IMR-90 (cell line): ENCODE measurements around the gene AUNIP.

Experiments used
- CEBPB ChIP-seq: IDR thresholded peaks from 2 replicates; pipeline ENCODE4 v1.6.1; 2012; ENCODE audit warnings: low read depth, low read length, improper control_type of control experiment
- TF ChIP-seq, protein P1 (sequence below): conservative IDR thresholded peaks from 2 replicates; pipeline ENCODE4 v1.5.1; 2012; ENCODE audit warnings: mild to moderate bottlenecking, low read depth, low read length, improper control_type of control experiment
- TF ChIP-seq, protein P2 (sequence below): fragments of 150-350 bp; IDR thresholded peaks from 2 replicates; pipeline ENCODE4 v1.6.1; 2016; ENCODE audit warnings: low read depth, mild to moderate bottlenecking, low read length, moderate library complexity, borderline replicate concordance
- TF ChIP-seq, protein P3 (sequence below): fragments of 150-350 bp; IDR thresholded peaks from 2 replicates; pipeline ENCODE4 v1.6.1; 2017; ENCODE audit warnings: mild to moderate bottlenecking, antibody characterized with exemption, low read length, low read depth

DNA sequence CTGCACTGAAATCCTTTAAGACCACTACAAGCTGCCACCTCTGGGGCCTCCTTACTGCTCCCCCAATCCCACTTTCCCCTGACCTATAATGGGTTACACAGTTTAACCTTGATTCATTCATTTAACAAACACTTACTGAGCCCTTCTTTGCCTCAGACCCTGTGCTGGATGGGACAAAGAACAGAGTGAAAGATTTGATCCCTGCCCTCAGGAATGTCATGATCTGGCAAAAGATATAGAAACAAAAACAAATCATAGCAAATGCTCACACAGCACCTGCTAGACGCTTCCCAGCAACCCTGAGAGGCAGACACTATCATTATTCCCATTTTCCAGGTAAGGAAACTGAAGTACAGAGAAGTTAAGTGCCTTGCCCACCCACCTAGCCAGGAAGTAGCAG is 7.0 kb upstream of the AUNIP start:
- TF ChIP-seq, protein P1, sequence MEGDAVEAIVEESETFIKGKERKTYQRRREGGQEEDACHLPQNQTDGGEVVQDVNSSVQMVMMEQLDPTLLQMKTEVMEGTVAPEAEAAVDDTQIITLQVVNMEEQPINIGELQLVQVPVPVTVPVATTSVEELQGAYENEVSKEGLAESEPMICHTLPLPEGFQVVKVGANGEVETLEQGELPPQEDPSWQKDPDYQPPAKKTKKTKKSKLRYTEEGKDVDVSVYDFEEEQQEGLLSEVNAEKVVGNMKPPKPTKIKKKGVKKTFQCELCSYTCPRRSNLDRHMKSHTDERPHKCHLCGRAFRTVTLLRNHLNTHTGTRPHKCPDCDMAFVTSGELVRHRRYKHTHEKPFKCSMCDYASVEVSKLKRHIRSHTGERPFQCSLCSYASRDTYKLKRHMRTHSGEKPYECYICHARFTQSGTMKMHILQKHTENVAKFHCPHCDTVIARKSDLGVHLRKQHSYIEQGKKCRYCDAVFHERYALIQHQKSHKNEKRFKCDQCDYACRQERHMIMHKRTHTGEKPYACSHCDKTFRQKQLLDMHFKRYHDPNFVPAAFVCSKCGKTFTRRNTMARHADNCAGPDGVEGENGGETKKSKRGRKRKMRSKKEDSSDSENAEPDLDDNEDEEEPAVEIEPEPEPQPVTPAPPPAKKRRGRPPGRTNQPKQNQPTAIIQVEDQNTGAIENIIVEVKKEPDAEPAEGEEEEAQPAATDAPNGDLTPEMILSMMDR: no peak
- TF ChIP-seq, protein P2, sequence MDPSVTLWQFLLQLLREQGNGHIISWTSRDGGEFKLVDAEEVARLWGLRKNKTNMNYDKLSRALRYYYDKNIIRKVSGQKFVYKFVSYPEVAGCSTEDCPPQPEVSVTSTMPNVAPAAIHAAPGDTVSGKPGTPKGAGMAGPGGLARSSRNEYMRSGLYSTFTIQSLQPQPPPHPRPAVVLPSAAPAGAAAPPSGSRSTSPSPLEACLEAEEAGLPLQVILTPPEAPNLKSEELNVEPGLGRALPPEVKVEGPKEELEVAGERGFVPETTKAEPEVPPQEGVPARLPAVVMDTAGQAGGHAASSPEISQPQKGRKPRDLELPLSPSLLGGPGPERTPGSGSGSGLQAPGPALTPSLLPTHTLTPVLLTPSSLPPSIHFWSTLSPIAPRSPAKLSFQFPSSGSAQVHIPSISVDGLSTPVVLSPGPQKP: no peak
- TF ChIP-seq, protein P3, sequence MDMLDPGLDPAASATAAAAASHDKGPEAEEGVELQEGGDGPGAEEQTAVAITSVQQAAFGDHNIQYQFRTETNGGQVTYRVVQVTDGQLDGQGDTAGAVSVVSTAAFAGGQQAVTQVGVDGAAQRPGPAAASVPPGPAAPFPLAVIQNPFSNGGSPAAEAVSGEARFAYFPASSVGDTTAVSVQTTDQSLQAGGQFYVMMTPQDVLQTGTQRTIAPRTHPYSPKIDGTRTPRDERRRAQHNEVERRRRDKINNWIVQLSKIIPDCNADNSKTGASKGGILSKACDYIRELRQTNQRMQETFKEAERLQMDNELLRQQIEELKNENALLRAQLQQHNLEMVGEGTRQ: no peak
- no peak for TF ChIP-seq CEBPB
